Karpas-422 (cell line): ENCODE data around the gene KRT6A. TPM values are rescaled to one million over a fixed set of nuclear protein-coding genes. Genes with fewer than 3 reads are reported as not detected.
A peak's percentile ranks its signal among the peaks of the same experiment; 100 is the strongest.

Experiments used
- DNase-seq: peaks from one replicate; pipeline ENCODE4 v3.0.0-alpha.2; 2015
- H2AFZ ChIP-seq: fragments of 200-600 bp; sonication (generic); 2 replicates; pipeline ENCODE4 v1.6.1; 2014; ENCODE audit warnings: antibody characterized with exemption, low read length, mixed read lengths
- H3K27ac ChIP-seq: fragments of 200-600 bp; sonication (generic); 2 replicates; pipeline ENCODE4 v1.5.1; 2014; ENCODE audit warnings: mild to moderate bottlenecking, low read length, moderate library complexity
- H3K27me3 ChIP-seq: fragments of 200-600 bp; sonication (generic); 2 replicates; pipeline ENCODE4 v1.6.1; 2014; ENCODE audit warnings: low read length, mixed read lengths
- H3K36me3 ChIP-seq: fragments of 200-600 bp; sonication (generic); 2 replicates; pipeline ENCODE4 v1.6.1; 2014; ENCODE audit warnings: low read length, mixed read lengths; ENCODE audit not compliant: insufficient read depth
- H3K4me1 ChIP-seq: fragments of 200-600 bp; sonication (generic); 2 replicates; pipeline ENCODE4 v1.6.1; 2014; ENCODE audit warnings: mild to moderate bottlenecking, low read length, mixed read lengths
- H3K4me2 ChIP-seq: fragments of 200-600 bp; sonication (generic); 2 replicates; pipeline ENCODE4 v1.6.1; 2014; ENCODE audit warnings: low read length, low read depth, mild to moderate bottlenecking; ENCODE audit not compliant: poor library complexity, severe bottlenecking
- H3K4me3 ChIP-seq: fragments of 200-600 bp; sonication (generic); 2 replicates; pipeline ENCODE4 v1.5.1; 2014; ENCODE audit warnings: mild to moderate bottlenecking, antibody characterized with exemption, low read length, mixed read lengths
- H3K79me2 ChIP-seq: fragments of 200-600 bp; sonication (generic); 2 replicates; pipeline ENCODE4 v1.6.1; 2014; ENCODE audit warnings: mild to moderate bottlenecking, low read length, mixed read lengths
- H3K9ac ChIP-seq: fragments of 200-600 bp; sonication (generic); 2 replicates; pipeline ENCODE4 v1.6.0; 2014; ENCODE audit warnings: low read length
- H3K9me2 ChIP-seq: fragments of 200-600 bp; sonication (generic), shearing (Covaris generic); replicated peaks from 2 replicates; pipeline ENCODE4 v1.6.0; 2014; ENCODE audit warnings: mild to moderate bottlenecking, low read length, moderate library complexity; ENCODE audit not compliant: insufficient read depth
- H3K9me3 ChIP-seq: fragments of 300-700, 200-600 bp; sonication (generic); 2 replicates; pipeline ENCODE4 v1.6.1; 2014; ENCODE audit warnings: low read length, mixed read lengths
- H4K20me1 ChIP-seq: fragments of 200-600 bp; sonication (generic); 2 replicates; pipeline ENCODE4 v1.6.1; 2014; ENCODE audit warnings: mild to moderate bottlenecking, antibody characterized with exemption, low read length, low read depth; ENCODE audit not compliant: insufficient read depth
- total RNA-seq: library from RNA; depleted of rRNA; stranded (reverse); fragments of >200 nt; shearing (Covaris generic); gene quantifications from 2 replicates; pipeline ENCODE4 v1.2.3, GENCODE V29; 2014; ENCODE audit warnings: low replicate concordance

KRT6A gene
- total RNA-seq, 1 experiment from 2014 or later, result not detected

DNA sequence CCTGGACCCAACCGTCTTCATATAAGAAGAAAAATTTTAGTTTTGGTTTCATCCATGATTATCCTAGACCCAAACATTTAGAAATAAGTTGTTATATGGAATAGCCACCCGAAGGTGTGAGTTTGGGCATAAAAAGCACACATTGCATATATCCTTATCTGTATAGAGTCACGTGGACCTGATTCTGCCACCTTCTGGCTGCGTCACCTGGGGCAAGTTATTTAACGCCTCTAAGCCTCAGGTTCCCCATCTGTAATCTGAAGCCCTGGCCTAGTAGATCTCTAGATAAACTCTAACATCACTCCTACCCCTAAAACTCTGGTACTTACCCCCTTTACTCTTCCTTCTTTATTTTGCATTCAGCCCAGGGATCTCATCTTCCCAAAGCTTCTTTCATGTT, 41.4 kb upstream of the KRT6A start:
- H2AFZ ChIP-seq, result no peak overlapping the region
- H3K79me2 ChIP-seq, result no peaks in the 10 kb centered on the region
- no peaks in the 10 kb centered on the region for H4K20me1 ChIP-seq
- no peaks in the 10 kb centered on the region for H3K9me2 ChIP-seq
- DNase-seq, result peak; percentile 71
- H3K4me1 ChIP-seq, result peaks cover 23% of the 10 kb centered on the region
- H3K9me3 ChIP-seq, result no peaks in the 10 kb centered on the region
- H3K4me3 ChIP-seq, result no peak overlapping the region
- no peaks in the 10 kb centered on the region for H3K27me3 ChIP-seq
- H3K27ac ChIP-seq, result peak overlapping the region; percentile 51
- no peak overlapping the region for H3K9ac ChIP-seq
- H3K36me3 ChIP-seq, result no peaks in the 10 kb centered on the region
- H3K4me2 ChIP-seq, result peak overlapping the region; percentile 51

DNA sequence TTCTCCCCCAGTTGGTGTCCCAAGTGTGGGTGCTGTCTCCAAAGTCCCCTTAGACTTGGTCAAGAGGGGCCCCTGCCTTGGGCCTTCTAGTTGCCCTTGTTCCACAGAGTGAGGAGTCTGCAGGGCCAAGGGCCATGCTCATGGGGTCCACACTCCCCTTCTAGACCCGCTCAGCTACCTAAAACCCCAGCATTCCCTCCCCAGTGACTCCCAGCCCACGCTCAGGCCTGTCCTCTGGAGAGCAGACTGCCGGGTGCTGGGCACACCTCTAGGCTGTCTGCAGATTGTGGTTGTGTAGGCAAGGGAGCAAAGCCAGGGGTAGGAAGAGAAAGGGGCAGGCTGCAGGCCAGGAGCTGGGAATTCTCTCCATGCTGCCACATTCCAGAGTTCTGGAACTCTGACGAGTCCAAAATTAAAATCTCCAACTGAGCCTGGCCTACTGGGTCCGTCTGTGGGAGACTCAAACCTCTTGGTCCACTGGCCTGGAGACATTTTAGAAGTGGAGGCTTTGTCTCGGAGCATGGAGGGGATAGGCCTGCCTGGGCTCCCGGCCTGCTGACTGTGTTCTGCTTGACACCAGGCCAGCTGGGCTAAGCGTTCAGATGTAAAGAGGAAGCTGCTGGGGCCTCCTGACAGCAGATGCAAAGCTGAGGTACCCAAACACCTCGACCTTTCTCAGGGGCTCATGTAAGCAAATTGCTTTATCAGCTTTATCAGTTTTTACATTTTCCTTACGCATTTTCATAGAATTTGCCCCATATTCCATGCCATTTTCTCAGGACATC, 40.8 kb upstream of the KRT6A start:
- Histone ChIP-seq H3K4me1 (peaks cover 23% of the 10 kb centered on the region), H3K9ac (peak overlapping the region; percentile 40; the same call in 1 of the 2 replicates), H3K27ac (peak overlapping the region; percentile 51), H3K36me3 (no peaks in the 10 kb centered on the region), H3K79me2 (no peaks in the 10 kb centered on the region), H3K9me2 (no peaks in the 10 kb centered on the region), H2AFZ (no peak overlapping the region), H3K27me3 (no peaks in the 10 kb centered on the region), H3K4me3 (no peak overlapping the region), H3K4me2 (peak overlapping the region; percentile 51), H4K20me1 (no peaks in the 10 kb centered on the region), H3K9me3 (no peaks in the 10 kb centered on the region)
- DNase-seq, result peak; percentile 79

DNA sequence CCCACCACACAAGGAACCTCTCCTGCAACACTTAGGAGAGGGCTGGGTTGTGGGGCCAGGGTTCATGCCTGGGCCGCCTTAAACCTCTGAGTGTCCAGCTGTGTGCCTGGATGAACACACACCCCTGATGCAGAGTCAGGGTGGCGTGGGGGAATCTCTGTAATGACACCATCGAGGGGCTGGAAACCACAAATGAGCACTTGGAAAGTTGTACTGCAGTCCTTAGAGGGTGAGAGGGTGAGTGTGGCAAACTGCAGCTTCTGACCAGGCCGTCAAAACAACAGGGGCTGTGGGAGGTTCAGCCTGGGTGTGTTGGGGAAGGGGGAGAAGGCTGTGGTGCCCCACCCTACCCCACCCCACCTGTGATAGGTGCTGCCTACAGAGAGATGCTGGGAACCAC, 39.6 kb upstream of the KRT6A start:
- H3K36me3 ChIP-seq, result no peaks in the 10 kb centered on the region
- no peak overlapping the region for H3K9ac ChIP-seq
- H3K4me2 ChIP-seq, result no peak overlapping the region
- H2AFZ ChIP-seq, result no peak overlapping the region
- no peaks in the 10 kb centered on the region for H3K9me3 ChIP-seq
- no peaks in the 10 kb centered on the region for H3K9me2 ChIP-seq
- H3K27ac ChIP-seq, result no peak overlapping the region
- H4K20me1 ChIP-seq, result no peaks in the 10 kb centered on the region
- no peak for DNase-seq
- peaks cover 23% of the 10 kb centered on the region for H3K4me1 ChIP-seq
- no peaks in the 10 kb centered on the region for H3K79me2 ChIP-seq
- H3K27me3 ChIP-seq, result no peaks in the 10 kb centered on the region
- no peak overlapping the region for H3K4me3 ChIP-seq

DNA sequence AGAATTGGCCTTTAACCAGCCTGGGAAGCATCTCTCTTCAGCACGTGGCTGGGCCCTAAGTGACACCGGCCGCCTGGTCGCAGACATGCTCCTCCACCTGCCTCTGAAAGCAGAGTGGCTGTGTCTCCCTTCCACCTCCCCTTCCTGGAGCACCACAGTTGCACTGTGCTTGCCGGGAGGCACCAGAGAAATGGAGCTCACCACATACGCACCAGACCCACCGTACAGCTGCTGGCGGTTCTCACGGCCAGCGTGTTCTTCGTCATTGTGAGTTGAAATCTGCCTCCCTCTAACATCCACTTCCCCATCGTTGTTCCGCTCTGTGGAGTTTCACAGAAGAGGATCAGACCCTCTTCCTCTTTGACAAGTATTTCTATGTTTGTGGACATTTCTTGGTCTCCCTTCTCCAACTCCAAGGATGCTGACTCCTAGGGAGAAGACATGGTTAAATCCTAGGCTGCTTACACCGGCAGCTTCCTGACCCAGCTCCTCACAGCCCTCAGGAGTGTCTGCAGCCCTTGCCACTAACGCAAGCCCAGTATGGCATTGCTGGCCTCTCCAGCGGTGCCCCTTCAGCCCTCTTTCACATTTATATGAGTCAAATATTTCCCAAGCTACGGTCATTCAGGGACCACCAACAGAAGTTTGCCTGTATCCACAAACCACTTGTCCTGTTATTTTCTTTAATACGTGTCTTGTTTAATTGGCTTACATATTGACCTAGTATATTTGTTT, 38.7 kb upstream of the KRT6A start:
- no peaks in the 10 kb centered on the region for H4K20me1 ChIP-seq
- peaks cover 23% of the 10 kb centered on the region for H3K4me1 ChIP-seq
- H3K4me3 ChIP-seq, result no peak overlapping the region
- H3K36me3 ChIP-seq, result no peaks in the 10 kb centered on the region
- no peaks in the 10 kb centered on the region for H3K9me3 ChIP-seq
- H2AFZ ChIP-seq, result no peak overlapping the region
- H3K27ac ChIP-seq, result no peak overlapping the region
- no peak overlapping the region for H3K4me2 ChIP-seq
- no peaks in the 10 kb centered on the region for H3K27me3 ChIP-seq
- H3K9ac ChIP-seq, result no peak overlapping the region
- no peaks in the 10 kb centered on the region for H3K9me2 ChIP-seq
- no peaks in the 10 kb centered on the region for H3K79me2 ChIP-seq
- peak; percentile 60 for DNase-seq

DNA sequence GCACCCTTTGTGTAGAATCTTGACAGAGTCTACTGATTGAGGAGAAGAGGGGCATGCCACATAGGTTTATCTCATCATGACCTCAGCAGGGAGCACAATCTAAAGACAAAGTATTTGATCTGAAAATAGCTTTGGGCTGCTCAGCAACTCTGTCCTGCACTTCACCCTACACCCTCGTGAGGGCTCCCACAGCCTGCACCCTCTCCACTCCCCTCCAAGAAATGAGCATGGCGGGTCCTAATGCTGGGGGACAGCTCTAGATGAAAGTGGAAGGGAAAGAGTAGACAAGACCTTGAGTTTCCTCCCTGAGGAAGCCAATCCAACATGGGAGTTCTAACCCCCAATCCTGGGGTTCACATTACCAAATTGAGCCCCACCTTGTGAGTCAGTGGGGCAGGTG, 37.8 kb upstream of the KRT6A start:
- no peak overlapping the region for H2AFZ ChIP-seq
- H3K36me3 ChIP-seq, result no peaks in the 10 kb centered on the region
- no peaks in the 10 kb centered on the region for H3K27me3 ChIP-seq
- no peaks in the 10 kb centered on the region for H3K9me2 ChIP-seq
- no peak for DNase-seq
- H3K4me3 ChIP-seq, result no peak overlapping the region
- no peaks in the 10 kb centered on the region for H4K20me1 ChIP-seq
- H3K9me3 ChIP-seq, result no peaks in the 10 kb centered on the region
- no peak overlapping the region for H3K9ac ChIP-seq
- no peak overlapping the region for H3K4me2 ChIP-seq
- H3K27ac ChIP-seq, result no peak overlapping the region
- H3K4me1 ChIP-seq, result peaks cover 23% of the 10 kb centered on the region
- no peaks in the 10 kb centered on the region for H3K79me2 ChIP-seq

DNA sequence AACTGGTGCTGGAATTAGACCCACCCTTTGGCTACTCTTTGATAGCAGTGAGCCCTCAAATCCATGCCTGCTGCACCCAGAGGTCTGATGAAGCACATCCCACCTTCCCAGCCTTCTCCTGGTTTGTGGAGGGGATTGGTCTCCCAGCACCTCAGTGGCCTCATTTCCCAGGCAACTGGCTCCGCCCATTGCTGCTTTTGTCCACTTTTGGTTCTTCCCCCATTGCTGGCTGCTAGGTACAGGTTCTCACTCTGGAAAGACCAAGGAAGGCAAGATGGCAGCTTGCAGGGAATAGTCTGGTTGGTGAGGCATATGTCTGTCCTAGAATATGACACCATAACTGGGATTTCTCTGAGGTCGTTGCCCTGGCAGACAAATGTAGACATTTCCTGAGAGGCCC, 37.3 kb upstream of the KRT6A start:
- no peak for DNase-seq

DNA sequence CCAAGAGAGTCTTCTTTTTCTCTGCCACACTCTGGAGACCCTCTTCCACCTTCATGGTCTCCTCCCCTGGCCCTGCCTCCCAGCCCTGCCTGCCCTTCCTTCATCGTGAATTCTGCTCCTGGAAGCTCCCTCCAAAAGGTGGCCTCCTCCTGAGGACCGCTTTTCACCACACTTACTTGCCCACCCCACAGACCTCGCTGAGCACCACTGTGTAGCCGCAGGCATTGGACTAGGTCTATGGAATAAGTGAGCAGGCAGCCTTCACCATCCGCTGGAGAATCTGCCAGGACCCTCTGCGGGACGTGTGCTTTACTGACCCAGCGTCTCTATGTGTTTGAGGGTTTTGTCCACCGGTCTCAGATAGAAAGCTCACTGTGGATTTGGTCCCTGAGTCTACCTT, 36.8 kb upstream of the KRT6A start:
- no peaks in the 10 kb centered on the region for H3K9me3 ChIP-seq
- H4K20me1 ChIP-seq, result no peaks in the 10 kb centered on the region
- H3K79me2 ChIP-seq, result no peaks in the 10 kb centered on the region
- no peak overlapping the region for H3K4me3 ChIP-seq
- no peaks in the 10 kb centered on the region for H3K36me3 ChIP-seq
- H2AFZ ChIP-seq, result no peak overlapping the region
- H3K9me2 ChIP-seq, result no peaks in the 10 kb centered on the region
- H3K4me2 ChIP-seq, result no peak overlapping the region
- peaks cover 29% of the 10 kb centered on the region for H3K4me1 ChIP-seq
- H3K27ac ChIP-seq, result no peak overlapping the region
- DNase-seq, result no peak
- no peak overlapping the region for H3K9ac ChIP-seq
- H3K27me3 ChIP-seq, result no peaks in the 10 kb centered on the region

More for the DNA sequence above, 37.3 kb upstream of the KRT6A start:
- no peak overlapping the region for H3K27ac ChIP-seq
- H3K9ac ChIP-seq, result no peak overlapping the region
- no peaks in the 10 kb centered on the region for H3K9me3 ChIP-seq
- H3K27me3 ChIP-seq, result no peaks in the 10 kb centered on the region
- no peaks in the 10 kb centered on the region for H4K20me1 ChIP-seq
- H3K9me2 ChIP-seq, result no peaks in the 10 kb centered on the region
- peaks cover 24% of the 10 kb centered on the region for H3K4me1 ChIP-seq
- no peak overlapping the region for H3K4me3 ChIP-seq
- no peaks in the 10 kb centered on the region for H3K79me2 ChIP-seq
- H3K4me2 ChIP-seq, result no peak overlapping the region
- H3K36me3 ChIP-seq, result no peaks in the 10 kb centered on the region
- no peak overlapping the region for H2AFZ ChIP-seq

DNA sequence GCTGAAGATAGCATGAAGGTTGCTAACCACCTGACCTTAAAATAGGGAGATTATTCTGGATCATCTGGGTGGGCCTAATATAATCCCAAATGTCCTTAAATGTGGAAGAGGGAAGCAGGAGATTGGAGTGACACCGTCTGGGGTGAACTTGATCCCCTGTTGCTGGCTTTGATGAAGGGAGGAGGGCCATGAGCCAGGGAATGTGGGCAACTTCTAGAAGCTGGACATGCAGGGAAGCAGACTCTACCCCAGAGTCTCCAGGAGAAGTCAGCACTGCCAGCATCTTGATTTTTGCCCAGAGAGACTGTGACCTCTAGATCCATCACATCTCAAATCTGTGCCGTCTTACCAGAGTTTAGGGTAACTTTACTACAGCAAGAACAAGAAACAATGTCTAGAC, 36.4 kb upstream of the KRT6A start:
- no peaks in the 10 kb centered on the region for H3K79me2 ChIP-seq
- H3K27ac ChIP-seq, result no peak overlapping the region
- no peaks in the 10 kb centered on the region for H3K9me2 ChIP-seq
- H4K20me1 ChIP-seq, result no peaks in the 10 kb centered on the region
- H3K4me1 ChIP-seq, result peaks cover 30% of the 10 kb centered on the region
- H3K4me2 ChIP-seq, result no peak overlapping the region
- no peaks in the 10 kb centered on the region for H3K27me3 ChIP-seq
- H3K9ac ChIP-seq, result no peak overlapping the region
- no peaks in the 10 kb centered on the region for H3K9me3 ChIP-seq
- H3K36me3 ChIP-seq, result no peaks in the 10 kb centered on the region
- no peak overlapping the region for H3K4me3 ChIP-seq
- no peak overlapping the region for H2AFZ ChIP-seq
- no peak for DNase-seq
